Stimulated activated CD4-positive, alpha-beta T cell treated with anti-CD3 and anti-CD28 coated beads, Interleukin-12 subunit alpha, Interleukin-12 subunit beta, amount 100 ng/mL, for 4 hours (primary cell): ENCODE data around the gene OR10A4.
A peak's percentile ranks its signal among the peaks of the same experiment; 100 is the strongest.
"Not testable (repeated sequence)": the region's sequence is repeated elsewhere in the genome, so short reads cannot be mapped to it uniquely, and the experiment has no call there.

Experiments
- DNase-seq: peaks from one replicate; pipeline ENCODE4 v3.0.0-alpha.2; 2020

OR10A4 gene

DNA sequence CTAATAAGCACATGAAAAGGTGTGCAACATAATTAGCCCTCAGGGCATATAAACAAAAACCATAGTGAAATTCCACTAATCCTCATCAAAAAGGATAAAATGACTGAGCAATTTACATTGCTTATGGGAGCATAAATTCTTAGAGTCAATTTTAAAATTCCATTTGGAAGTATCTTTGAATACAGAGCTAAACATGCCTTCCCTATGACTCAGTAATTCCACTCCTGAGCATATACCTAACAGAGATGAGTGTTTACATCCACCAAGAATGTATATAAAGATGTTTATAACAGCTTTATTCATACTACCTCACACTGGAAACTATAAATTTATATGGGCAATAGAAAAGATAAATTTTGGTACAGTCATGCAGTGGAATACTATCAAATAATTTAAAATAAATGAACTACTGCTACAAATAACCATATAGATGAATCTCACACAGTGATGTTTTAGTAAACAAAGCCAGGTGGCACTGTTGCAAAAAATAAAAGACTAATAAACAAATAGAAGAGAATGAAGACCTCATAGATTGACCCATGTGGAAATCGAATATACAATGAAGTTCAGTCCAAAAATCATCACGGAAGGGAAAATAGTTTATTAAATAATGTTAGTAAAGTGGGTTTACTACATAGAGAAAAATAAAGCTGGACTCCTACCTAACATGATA is 24.0 kb downstream of the OR10A4 start:
- no peak for DNase-seq

GRCh38 chr11:6904804-6905203 is 28.4 kb downstream of the OR10A4 start:
- DNase-seq, result not testable (repeated sequence)

DNA sequence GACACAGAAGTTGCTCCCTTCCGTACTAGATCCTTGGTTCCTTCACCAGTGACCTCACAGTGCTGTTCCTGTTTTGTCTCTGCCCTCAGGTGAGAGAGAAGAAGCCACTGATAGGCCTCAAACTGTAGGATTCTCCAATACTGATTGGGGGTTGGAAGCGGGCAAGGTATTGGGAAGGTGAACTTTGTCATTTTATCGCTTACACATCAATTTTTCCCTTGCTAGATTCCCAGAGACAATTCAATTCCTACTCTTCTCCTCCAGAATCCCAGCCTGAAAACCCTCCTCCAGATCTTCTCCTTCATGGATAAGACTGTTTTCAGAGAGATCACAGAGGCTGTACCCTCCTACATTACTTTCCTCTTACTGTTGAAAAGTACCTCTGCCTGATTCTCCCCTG is 35.0 kb downstream of the OR10A4 start:
- no peak for DNase-seq

GRCh38 chr11:6911948-6912347 is 35.5 kb downstream of the OR10A4 start:
- no peak for DNase-seq

DNA sequence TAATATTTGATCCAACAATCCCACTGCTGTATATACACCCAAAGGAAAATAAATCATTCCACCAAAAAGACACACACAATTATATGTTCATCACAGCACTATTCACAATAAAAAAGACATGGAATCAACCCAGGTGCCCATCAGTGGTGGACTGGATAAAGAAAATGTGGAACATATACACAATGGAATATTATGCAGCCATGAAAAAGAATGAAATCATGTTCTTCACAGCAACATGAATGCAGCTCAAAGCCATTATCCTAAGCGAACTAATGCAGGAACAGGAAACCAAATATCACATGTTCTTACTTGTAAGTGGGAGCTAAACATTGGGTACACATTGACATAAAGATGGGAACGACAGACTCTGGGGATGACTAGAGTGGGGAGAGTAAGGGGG is 43.3 kb downstream of the OR10A4 start:
- DNase-seq, result no peak

DNA sequence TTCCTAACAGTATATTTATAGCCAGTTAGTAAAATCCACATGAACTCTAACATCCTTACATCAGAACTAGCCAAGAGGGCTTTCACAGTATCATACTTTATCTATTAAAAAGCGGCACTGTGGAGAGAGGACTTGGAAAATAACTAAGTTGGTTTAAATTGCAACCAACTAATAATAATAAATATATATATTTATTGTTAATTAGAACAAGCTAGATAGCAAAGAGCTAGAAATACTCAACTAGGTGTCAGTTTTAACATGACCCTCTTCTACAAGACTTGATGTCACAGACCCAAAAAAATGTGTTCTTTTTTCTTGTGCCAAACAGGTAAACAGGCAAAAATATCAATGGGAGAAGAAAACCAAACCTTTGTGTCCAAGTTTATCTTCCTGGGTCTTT is 44.3 kb downstream of the OR10A4 start, which contains the start of gene OR2D3:
OR2D3 (plus strand) TSS at position 301 of the 400 bp plus-strand sequence; CDS start at position 301, 0 bp downstream.
- no peak for DNase-seq

DNA sequence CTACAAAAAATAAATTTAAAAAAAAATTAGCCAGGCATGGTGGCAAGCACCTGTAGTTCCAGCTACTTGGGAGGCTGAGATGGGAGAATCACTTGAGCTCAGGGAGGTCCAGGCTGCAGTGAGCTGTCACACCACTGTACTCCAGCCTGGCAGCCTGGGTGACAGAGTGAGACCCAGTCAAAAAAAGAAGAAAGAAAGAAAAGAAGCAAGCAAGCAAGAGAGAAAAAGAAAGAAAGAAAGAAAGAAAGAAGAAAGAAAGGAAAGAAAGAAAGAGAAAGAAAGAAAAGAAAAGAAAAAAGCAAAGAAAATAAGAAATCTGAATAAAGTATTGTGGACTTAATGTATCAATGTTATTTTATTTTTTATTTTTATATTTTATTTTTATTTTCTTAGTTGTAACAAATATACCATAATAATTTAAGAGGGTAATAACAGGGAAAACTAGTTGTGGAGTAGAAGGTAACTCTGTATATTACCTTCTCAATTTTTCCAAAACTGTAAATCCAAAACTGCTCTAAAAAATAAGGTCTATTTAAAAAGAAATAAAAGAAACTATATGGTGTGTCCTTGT is 48.7 kb downstream of the OR10A4 start:
- DNase-seq, result no peak

- DNase-seq, result no peak
Measured at GRCh38 chr11:6925636-6926207, 49.3 kb downstream of the OR10A4 start.

DNA sequence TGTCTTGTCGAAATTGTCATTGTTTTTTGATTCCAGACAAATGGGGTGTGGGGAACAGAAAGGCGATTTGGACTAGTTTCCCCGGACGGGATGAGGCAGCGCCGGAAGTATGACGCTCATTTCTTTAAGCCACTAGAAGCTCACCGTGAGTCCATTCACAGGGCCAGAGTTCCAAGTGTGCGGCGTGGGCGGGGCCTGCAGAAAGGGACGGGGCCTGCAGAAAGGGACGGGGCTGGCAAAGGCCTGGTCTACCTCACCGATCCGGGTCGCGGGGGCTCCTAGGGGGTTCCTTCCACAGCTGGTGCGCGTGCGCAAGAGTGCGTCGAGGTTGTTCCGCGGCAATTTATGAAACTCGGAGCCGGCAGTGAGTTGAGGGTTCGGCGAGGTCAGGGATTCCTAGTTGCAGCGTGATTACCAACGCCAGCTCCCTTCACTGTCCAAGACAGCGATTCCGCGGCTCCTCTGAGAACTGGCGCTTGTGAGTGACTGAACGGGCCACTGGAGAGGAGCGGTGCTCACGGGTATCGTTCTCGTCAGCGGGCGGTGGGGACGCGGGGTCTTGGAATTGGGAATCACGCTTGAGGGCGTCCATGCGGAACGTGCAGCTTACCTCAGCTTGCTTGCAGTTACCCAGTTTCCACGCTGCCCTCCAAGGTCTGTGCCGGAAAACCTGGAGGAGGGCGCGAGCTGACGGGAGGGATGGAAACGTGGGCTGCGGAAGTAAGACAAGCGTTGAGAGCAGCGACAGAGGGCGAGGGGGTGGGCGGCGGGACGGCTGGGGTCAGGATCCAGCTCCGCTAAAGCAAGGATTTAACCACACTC is 50.0 kb downstream of the OR10A4 start, which contains the start of gene ZNF215:
ZNF215 (plus strand) TSS at position 219 of the 822 bp plus-strand sequence. CDS start 5,847 bp downstream, outside the sequence.
- peak; percentile 17 for DNase-seq

- DNase-seq, result no peak
Measured at GRCh38 chr11:6927030-6927617, 50.7 kb downstream of the OR10A4 start.
